Central memory CD4-positive, alpha-beta T cell (primary cell): ENCODE data around the gene CDK5RAP3.

ENCODE experiments used
- DNase-seq: peaks from one replicate; pipeline ENCODE4 v3.0.0; 2022

CDK5RAP3 gene

GRCh38 chr17:48025040-48025903 is 54.4 kb downstream of the CDK5RAP3 start:
- peak; percentile 95 for DNase-seq

- no peak for DNase-seq
Measured at GRCh38 chr17:48025904-48026501, 55.1 kb downstream of the CDK5RAP3 start.

GRCh38 chr17:48026502-48027321 is 55.8 kb downstream of the CDK5RAP3 start:
- DNase-seq = peak; percentile 52

- no peak for DNase-seq
Measured at GRCh38 chr17:48027322-48027981, 56.5 kb downstream of the CDK5RAP3 start.

- no peak for DNase-seq
Measured at GRCh38 chr17:48028736-48029135, 57.8 kb downstream of the CDK5RAP3 start.

- DNase-seq = no peak
Measured at GRCh38 chr17:48030531-48030930, 59.6 kb downstream of the CDK5RAP3 start.
